ENCODE results near the gene C1orf122. TPM values are rescaled to one million over a fixed set of nuclear protein-coding genes. Genes with fewer than 3 reads are reported as not detected.
A peak's percentile ranks its signal among the peaks of the same experiment; 100 is the strongest.

C1orf122 gene
- total and polyA plus RNA-seq, 2 of the 13 experiments (the other 11 are each of a cell fraction or from before 2014, with no cell fraction given): 18.7 to 40.6 TPM

- no peak for TF ChIP-seq FOXO4 (CRISPR knock-in tag; conservative IDR thresholded peaks at IDR 0.05)
- peak; percentile 84 for TF ChIP-seq RNF2 (conservative IDR thresholded peaks at IDR 0.05; ENCODE audit: low read depth)
- no peak for TF ChIP-seq ZMAT5 (CRISPR knock-in tag; IDR thresholded peaks at IDR 0.05; ENCODE audit: borderline replicate concordance, low read depth)
- TF ChIP-seq ARNT2 (CRISPR knock-in tag; IDR thresholded peaks at IDR 0.05; ENCODE audit: low read depth): peak; percentile 53; the same call in 1 of the 2 replicates
- no peak for TF ChIP-seq MED8 (CRISPR knock-in tag; IDR thresholded peaks at IDR 0.05; ENCODE audit: insufficient replicate concordance)
- TF ChIP-seq ZZZ3 (CRISPR knock-in tag; IDR thresholded peaks at IDR 0.05; ENCODE audit: borderline replicate concordance): no peak
- TF ChIP-seq ATF2 (CRISPR knock-in tag; IDR thresholded peaks at IDR 0.05): no peak
- peak; percentile 71 for TF ChIP-seq SPEN (CRISPR knock-in tag; IDR thresholded peaks at IDR 0.05; ENCODE audit: low read depth)
- no peak for TF ChIP-seq ZBTB37 (CRISPR knock-in tag; IDR thresholded peaks at IDR 0.05)
- TF ChIP-seq MAZ (IDR thresholded peaks at IDR 0.05; ENCODE audit: borderline replicate concordance, low read depth, low read length): no peak
- 0 out of 2 replicates have a peak, but pooled peaks have one; percentile 28 for TF ChIP-seq MAZ (CRISPR knock-in tag; IDR thresholded peaks at IDR 0.05; ENCODE audit: low read depth)
- peak; percentile 39; the same call in 1 of the 2 replicates for TF ChIP-seq E2F5 (CRISPR knock-in tag; conservative IDR thresholded peaks at IDR 0.05)
- no peak for TF ChIP-seq CENPT (CRISPR knock-in tag; IDR thresholded peaks at IDR 0.05; ENCODE audit: low read depth)
- no peak for TF ChIP-seq ZNF609 (CRISPR knock-in tag; IDR thresholded peaks at IDR 0.05; ENCODE audit: borderline replicate concordance)
- TF ChIP-seq GLI4 (CRISPR knock-in tag; IDR thresholded peaks at IDR 0.05; ENCODE audit: borderline replicate concordance): no peak
- TF ChIP-seq TBL1XR1 (IDR thresholded peaks at IDR 0.05; ENCODE audit: borderline replicate concordance, low read length, partially characterized antibody): no peak
- 0 out of 2 replicates have a peak, but pooled peaks have one; percentile 52 for TF ChIP-seq REL (CRISPR knock-in tag; conservative IDR thresholded peaks at IDR 0.05)
- TF ChIP-seq ZFP36L2 (CRISPR knock-in tag; IDR thresholded peaks at IDR 0.05): no peak
Observed at GRCh38 chr1:37793773-37794371, 13.7 kb upstream of the C1orf122 start, which contains the start of gene MANEAL (continued).
